Heart left ventricle (tissue), 16 donors: Measurements from ENCODE around the gene LRBA. TPM values are rescaled to one million over a fixed set of nuclear protein-coding genes. Genes with fewer than 3 reads are reported as not detected.

Source experiments
- ATAC-seq, 4 donors: fragments of 200-7000 bp; cut with Tn5 transposase; one replicate each; pipeline ENCODE4 v1.9.1; 2020 to 2022; ENCODE audit warnings: moderate library complexity in 4 of 4, mild to moderate bottlenecking in 3 of 4, moderate number of reproducible peaks in 1 of 4
- DNase-seq, 5 donors: peaks; one replicate each; pipeline ENCODE4 v3.0.0-alpha.2; 2020
- H3K27ac ChIP-seq, 12 donors: fragments of 200-600 bp; sonication (generic) in 4 of 12; one replicate each; pipeline versions ENCODE4 v1.5.0 to v1.8.0; 2016 to 2022; ENCODE audit warnings: mild to moderate bottlenecking in 2 of 12
- H3K27me3 ChIP-seq, 9 donors: fragments of 200-600 bp; sonication (generic) in 2 of 9; one replicate each; pipeline versions ENCODE4 v1.5.1 to v1.8.0; 2016 to 2022; ENCODE audit warnings: mild to moderate bottlenecking in 3 of 9
- H3K36me3 ChIP-seq, 9 donors: fragments of 200-600 bp; sonication (generic) in 2 of 9; one replicate each; pipeline versions ENCODE4 v1.5.0 to v1.8.0; 2018 to 2022; ENCODE audit warnings: mild to moderate bottlenecking in 2 of 9
- H3K4me1 ChIP-seq, 12 donors: fragments of 200-600 bp; sonication (generic) in 4 of 12; one replicate each; pipeline versions ENCODE4 v1.5.0 to v1.8.0; 2016 to 2022; ENCODE audit warnings: mild to moderate bottlenecking in 3 of 12
- H3K4me3 ChIP-seq, 12 donors: fragments of 200-600 bp; sonication (generic) in 4 of 12; one replicate each; pipeline versions ENCODE4 v1.5.0 to v1.8.0; 2017 to 2022; ENCODE audit warnings: mild to moderate bottlenecking in 9 of 12, moderate library complexity in 4 of 12
- H3K9me3 ChIP-seq, 12 donors: fragments of 200-600 bp; sonication (generic) in 4 of 12; one replicate each; pipeline versions ENCODE4 v1.5.0 to v1.8.0; 2016 to 2022; ENCODE audit warnings: mild to moderate bottlenecking in 1 of 12
- CTCF ChIP-seq, 12 donors: fragments of 200-600 bp; sonication (generic) in 4 of 12; IDR thresholded peaks; one replicate each; pipeline versions ENCODE4 v1.5.0 to v1.8.0; 2018 to 2022; ENCODE audit warnings: antibody characterized with exemption in 12 of 12, mild to moderate bottlenecking in 5 of 12
- POLR2A ChIP-seq, 2 donors: fragments of 450-650 bp; IDR thresholded peaks; one replicate each; pipeline ENCODE4 v1.6.1; 2017; ENCODE audit warnings: antibody characterized with exemption in 2 of 2, mild to moderate bottlenecking in 2 of 2, moderate library complexity in 2 of 2
- WGBS, 4 donors: extraction: QIAGEN DNeasy Blood & Tissue Kit in 2 of 4; methylation state at CpG; one replicate each; pipeline versions ENCODE4 v1.1.5 to v1.1.7; 2013 to 2018; 5-methylcytosine and 5-hydroxymethylcytosine counted together
- intact Hi-C, 10 donors: fragments of 100-400 bp; cut with DNase I; formaldehyde crosslinking; loops; one replicate each; pipeline versions ENCODE4 v1.11.1 to v1.14.2; 2022
- polyA plus RNA-seq, 2 donors: library from polyadenylated mRNA; stranded (reverse); fragments of 200-250 nt; gene quantifications; one replicate each; pipeline ENCODE4 v1.2.3, GENCODE V29; 2013
- total RNA-seq, 9 donors: library from RNA; depleted of rRNA in 2 of 9; stranded (reverse); fragments of >200 nt in 2 of 9; fragmentation: NEBNext Ultra II Directional in 3 of 9; extraction: Animal tissue kit (Norgen Biotek cat#: 25700) in 3 of 9; gene quantifications; one replicate each; pipeline versions ENCODE4 v1.1.0 to v1.2.4, GENCODE V29; 2016 to 2023
- donor health status: ischemic (EF 13 %, LVEDD 7.1; RV severe dilation, severe dysfunction).
- donor health status: healthy with polysubstance abuse.
- donor health status: DM: no; HTN: yes; CAD: no.
- donor health status: DM: no; HTN: no; CAD: no.
- donor health status: ischemic (EF 25% LVEDD 6.9; RV normal size, moderate dysfunction).
- donor health status: ischemic (EF 25% LVEDD 5.7; RV mildly dilated, moderate dysfunction).
- donor health status: healthy.
- donor health status: DM: yes; HTN: yes; CAD: no.
- donor health status: ischemic (EF 35%, LVEDD 5.7; RV mildly dilated, moderate dysfunction).
- donor health status: nonischemic (EF 11% LVEDD 7.7; RV severe dilation, severe dysfunction).
- donor health status: DM: yes; HTN: yes; CAD: no.
- donor health status: PGD.
- donor health status: ischemic (EF 29% LVEDD 5.4; RV normal size, mild dysfunction).
- donor health status: nonischemic (EF 23%, LVEDD 6.1; RV moderate dilation, normal function).

Gene LRBA
- total and polyA plus RNA-seq, 11 donors = 6.5 to 35.1 (median 22.6) TPM

- peaks cover 0 to 6% (median 0%) of the 10 kb centered on the region in 12 donors for H3K4me1 ChIP-seq
- WGBS, 4 donors = 94 to 96% (median 95%) methylated on average over 6 of the region's 6 CpGs
These were observed 762.8 kb downstream of the LRBA start for GRCh38 chr4:150252306-150252705.

GRCh38 chr4:150251752-150252190, 763.3 kb downstream of the LRBA start:
- H3K27me3 ChIP-seq = no peaks in the 10 kb centered on the region
- ATAC-seq (peak; percentile 33 to 64 (median 41)), DNase-seq (no peak)
- 64 to 88% (median 77%) methylated on average over 7 of the region's 7 CpGs for WGBS, 4 donors
- intact Hi-C loops = no loop called here
- H3K4me3 ChIP-seq = no peak overlapping the region
- peak overlapping the region in 1 of 12 donors; percentile 6 for H3K27ac ChIP-seq
- peaks cover 0 to 6% (median 0%) of the 10 kb centered on the region in 12 donors for H3K4me1 ChIP-seq
- peaks cover 0 to 61% (median 34%) of the 10 kb centered on the region in 9 donors for H3K36me3 ChIP-seq
- TF ChIP-seq CTCF (IDR thresholded peaks at IDR 0.05) (no peak), POLR2A (IDR thresholded peaks at IDR 0.05) (no peak)
- H3K9me3 ChIP-seq = no peaks in the 10 kb centered on the region

More at GRCh38 chr4:150252306-150252705, 762.8 kb downstream of the LRBA start:
- peak overlapping the region in 1 of 12 donors; percentile 6 for H3K27ac ChIP-seq
- ATAC-seq (no peak), DNase-seq (no peak)
- H3K9me3 ChIP-seq = no peaks in the 10 kb centered on the region
- TF ChIP-seq CTCF (IDR thresholded peaks at IDR 0.05) (no peak), POLR2A (IDR thresholded peaks at IDR 0.05) (no peak)
- intact Hi-C loops = no loop called here
- no peaks in the 10 kb centered on the region for H3K27me3 ChIP-seq
- H3K4me3 ChIP-seq = no peak overlapping the region
- H3K36me3 ChIP-seq = peaks cover 0 to 64% (median 37%) of the 10 kb centered on the region in 9 donors

GRCh38 chr4:150250998-150251651, 764.0 kb downstream of the LRBA start:
- intact Hi-C loops = no loop called here
- Histone ChIP-seq H3K36me3 (peaks cover 0 to 54% (median 32%) of the 10 kb centered on the region in 9 donors), H3K27ac (no peak overlapping the region), H3K4me3 (no peak overlapping the region), H3K9me3 (no peaks in the 10 kb centered on the region), H3K4me1 (peaks cover 0 to 6% (median 0%) of the 10 kb centered on the region in 12 donors), H3K27me3 (no peaks in the 10 kb centered on the region)
- WGBS, 4 donors = 78 to 90% (median 82%) methylated on average over 2 to 4 of the region's 4 CpGs; no CpG with 5 or more reads in 1 of the 4 donors
- DNase-seq (no peak), ATAC-seq (no peak)
- TF ChIP-seq POLR2A (IDR thresholded peaks at IDR 0.05) (no peak), CTCF (IDR thresholded peaks at IDR 0.05) (no peak)

GRCh38 chr4:150250293-150250997, 764.6 kb downstream of the LRBA start:
- Histone ChIP-seq H3K36me3 (peaks cover 0 to 52% (median 32%) of the 10 kb centered on the region in 9 donors), H3K4me1 (peaks cover 0 to 2% (median 0%) of the 10 kb centered on the region in 12 donors), H3K4me3 (no peak overlapping the region), H3K27me3 (no peaks in the 10 kb centered on the region), H3K27ac (peak overlapping the region in 1 of 12 donors; percentile 12), H3K9me3 (no peaks in the 10 kb centered on the region)
- ATAC-seq (no peak), DNase-seq (no peak)
- 88 to 93% (median 89%) methylated on average over 9 of the region's 9 CpGs for WGBS, 4 donors
- intact Hi-C loops = no loop called here
- TF ChIP-seq CTCF (IDR thresholded peaks at IDR 0.05) (no peak), POLR2A (IDR thresholded peaks at IDR 0.05) (no peak)
